ENCODE measurements around the gene GPR150.

The GPR150 gene

DNA sequence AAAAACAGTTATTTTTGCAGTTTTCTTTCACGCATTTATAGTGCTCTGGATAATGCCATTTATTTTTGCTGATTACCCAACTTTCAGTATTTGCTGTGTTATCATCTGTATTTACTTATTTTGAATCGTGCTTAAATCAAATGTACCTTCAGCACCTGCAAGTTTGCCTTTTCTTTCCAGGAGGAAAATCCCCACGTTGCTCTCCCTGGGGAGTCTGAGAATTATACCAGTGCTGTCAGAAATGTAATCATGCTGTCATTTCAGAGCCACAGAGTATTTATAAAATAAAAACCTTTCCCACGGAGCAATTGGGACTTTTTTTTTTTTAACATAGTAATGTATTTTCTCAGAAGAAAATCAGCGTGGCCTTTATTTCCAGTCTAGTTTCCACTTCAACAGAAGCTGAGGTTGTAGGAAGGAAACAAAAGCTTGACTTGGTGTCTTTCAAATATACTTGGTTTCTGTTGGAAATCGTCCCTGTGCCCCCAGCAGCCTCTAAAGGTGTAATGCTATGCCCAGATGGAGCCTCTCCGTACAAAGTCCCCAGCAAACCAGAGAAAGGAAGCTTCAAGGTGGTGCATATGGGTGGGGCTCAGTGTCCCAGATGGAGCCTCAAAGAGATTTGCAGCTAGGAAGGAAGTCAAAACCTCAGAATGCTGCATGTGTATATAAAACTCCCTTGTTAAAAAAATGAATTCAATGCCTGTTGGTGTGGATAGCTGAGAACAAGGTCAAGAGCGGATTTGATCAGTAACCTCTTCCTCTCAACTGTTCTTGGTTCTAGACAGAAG, 2.1 kb downstream of the GPR150 start:
- H3K27me3 ChIP-seq (ENCODE audit: control insufficient read depth, insufficient read depth, low read length, poor library complexity, severe bottlenecking), result peaks cover 68% of the 10 kb centered on the region
- no peak overlapping the region for H3K4me3 ChIP-seq (ENCODE audit: insufficient read depth, low read depth, low read length)
- WGBS, 2 experiments, result 67 to 78% methylated on average over 6 to 8 of the region's 8 CpGs
- H3K36me3 ChIP-seq (ENCODE audit: control insufficient read depth, insufficient read depth, low read length), result no peaks in the 10 kb centered on the region
- H3K4me1 ChIP-seq (ENCODE audit: control insufficient read depth, insufficient read depth, low read length), result no peaks in the 10 kb centered on the region
- H3K27ac ChIP-seq (ENCODE audit: insufficient read depth, low read depth, low read length, poor library complexity, severe bottlenecking), result no peak overlapping the region
- H3K9me3 ChIP-seq (ENCODE audit: control insufficient read depth, low read length), result no peaks in the 10 kb centered on the region

DNA sequence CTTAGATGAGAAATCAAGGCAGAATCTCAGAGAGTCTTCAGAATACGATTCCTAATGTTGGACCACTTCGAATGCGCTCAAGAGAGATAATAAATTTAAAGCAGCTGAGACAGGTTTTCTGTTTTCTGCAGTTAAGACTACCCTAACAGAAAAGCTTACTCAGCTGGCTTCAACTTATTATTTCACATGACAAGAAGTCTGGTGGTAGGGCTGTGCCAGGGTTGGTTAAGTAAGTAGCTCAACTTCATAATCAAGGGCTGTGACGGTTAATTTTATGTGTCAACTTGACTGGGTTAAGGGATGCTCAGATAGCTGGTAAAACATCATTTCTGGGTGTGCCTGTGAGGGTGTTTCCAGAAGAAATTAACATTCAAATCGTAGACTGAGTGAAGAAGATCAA, 3.8 kb downstream of the GPR150 start:
- Histone ChIP-seq H3K36me3 (ENCODE audit: control insufficient read depth, insufficient read depth, low read length) (no peaks in the 10 kb centered on the region), H3K27me3 (ENCODE audit: control insufficient read depth, insufficient read depth, low read length, poor library complexity, severe bottlenecking) (peaks cover 54% of the 10 kb centered on the region), H3K9me3 (ENCODE audit: control insufficient read depth, low read length) (no peaks in the 10 kb centered on the region), H3K4me3 (ENCODE audit: insufficient read depth, low read depth, low read length) (no peak overlapping the region), H3K27ac (ENCODE audit: insufficient read depth, low read depth, low read length, poor library complexity, severe bottlenecking) (no peak overlapping the region), H3K4me1 (ENCODE audit: control insufficient read depth, insufficient read depth, low read length) (no peaks in the 10 kb centered on the region)
- WGBS, 2 experiments, result 95 to 96% methylated on average over 5 of the region's 5 CpGs

DNA sequence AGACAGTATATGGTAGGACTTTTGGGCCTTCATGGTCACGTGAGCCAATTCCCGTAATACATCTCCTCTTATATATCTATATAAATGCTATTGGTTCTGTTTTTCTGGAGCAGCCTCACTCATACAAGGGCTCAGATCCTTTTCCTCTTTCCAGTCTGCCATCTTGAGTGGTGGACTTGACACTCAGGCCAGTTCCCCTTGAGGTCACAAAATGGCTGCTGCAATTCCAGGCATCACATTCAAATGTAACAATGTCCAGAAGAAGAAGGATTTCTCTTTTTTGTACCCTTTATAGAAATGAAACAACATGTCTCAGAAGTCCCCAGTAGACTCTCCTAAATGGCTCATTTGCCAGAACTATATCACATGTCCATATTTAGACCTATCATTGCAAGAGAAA, 4.5 kb downstream of the GPR150 start:
- H3K27ac ChIP-seq (ENCODE audit: insufficient read depth, low read depth, low read length, poor library complexity, severe bottlenecking), result no peak overlapping the region
- no peaks in the 10 kb centered on the region for H3K9me3 ChIP-seq (ENCODE audit: control insufficient read depth, low read length)
- H3K4me3 ChIP-seq (ENCODE audit: insufficient read depth, low read depth, low read length), result no peak overlapping the region
- 100% methylated on average over 1 to 2 of the region's 2 CpGs for WGBS, 2 experiments
- peaks cover 47% of the 10 kb centered on the region for H3K27me3 ChIP-seq (ENCODE audit: control insufficient read depth, insufficient read depth, low read length, poor library complexity, severe bottlenecking)
- H3K36me3 ChIP-seq (ENCODE audit: control insufficient read depth, insufficient read depth, low read length), result no peaks in the 10 kb centered on the region
- H3K4me1 ChIP-seq (ENCODE audit: control insufficient read depth, insufficient read depth, low read length), result no peaks in the 10 kb centered on the region

DNA sequence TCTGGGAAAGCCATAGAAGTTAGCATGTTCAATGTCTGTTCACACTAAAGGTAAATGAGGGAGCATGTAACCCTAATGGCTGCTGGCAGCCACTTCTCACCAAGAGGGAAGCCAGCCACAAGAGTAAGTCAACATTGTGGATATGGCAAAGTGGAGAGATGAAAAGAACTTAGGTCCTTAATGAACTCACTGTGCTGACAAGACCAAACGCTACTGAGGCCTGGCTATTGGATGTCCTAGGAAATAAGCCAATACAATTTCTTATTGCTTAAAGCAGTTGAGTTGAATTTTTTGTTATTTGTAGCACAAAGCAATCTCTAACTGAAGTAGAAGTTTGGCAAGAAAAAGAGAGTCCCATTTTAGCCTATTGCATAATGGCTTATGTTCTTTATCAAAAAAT, 6.8 kb downstream of the GPR150 start:
- WGBS, 2 experiments, result 94 to 95% methylated on average over 1 of the region's 1 CpG
- Histone ChIP-seq H3K36me3 (ENCODE audit: control insufficient read depth, insufficient read depth, low read length) (no peaks in the 10 kb centered on the region), H3K27ac (ENCODE audit: insufficient read depth, low read depth, low read length, poor library complexity, severe bottlenecking) (no peak overlapping the region), H3K9me3 (ENCODE audit: control insufficient read depth, low read length) (no peaks in the 10 kb centered on the region), H3K4me1 (ENCODE audit: control insufficient read depth, insufficient read depth, low read length) (no peaks in the 10 kb centered on the region), H3K4me3 (ENCODE audit: insufficient read depth, low read depth, low read length) (no peak overlapping the region), H3K27me3 (ENCODE audit: control insufficient read depth, insufficient read depth, low read length, poor library complexity, severe bottlenecking) (peaks cover 24% of the 10 kb centered on the region)

DNA sequence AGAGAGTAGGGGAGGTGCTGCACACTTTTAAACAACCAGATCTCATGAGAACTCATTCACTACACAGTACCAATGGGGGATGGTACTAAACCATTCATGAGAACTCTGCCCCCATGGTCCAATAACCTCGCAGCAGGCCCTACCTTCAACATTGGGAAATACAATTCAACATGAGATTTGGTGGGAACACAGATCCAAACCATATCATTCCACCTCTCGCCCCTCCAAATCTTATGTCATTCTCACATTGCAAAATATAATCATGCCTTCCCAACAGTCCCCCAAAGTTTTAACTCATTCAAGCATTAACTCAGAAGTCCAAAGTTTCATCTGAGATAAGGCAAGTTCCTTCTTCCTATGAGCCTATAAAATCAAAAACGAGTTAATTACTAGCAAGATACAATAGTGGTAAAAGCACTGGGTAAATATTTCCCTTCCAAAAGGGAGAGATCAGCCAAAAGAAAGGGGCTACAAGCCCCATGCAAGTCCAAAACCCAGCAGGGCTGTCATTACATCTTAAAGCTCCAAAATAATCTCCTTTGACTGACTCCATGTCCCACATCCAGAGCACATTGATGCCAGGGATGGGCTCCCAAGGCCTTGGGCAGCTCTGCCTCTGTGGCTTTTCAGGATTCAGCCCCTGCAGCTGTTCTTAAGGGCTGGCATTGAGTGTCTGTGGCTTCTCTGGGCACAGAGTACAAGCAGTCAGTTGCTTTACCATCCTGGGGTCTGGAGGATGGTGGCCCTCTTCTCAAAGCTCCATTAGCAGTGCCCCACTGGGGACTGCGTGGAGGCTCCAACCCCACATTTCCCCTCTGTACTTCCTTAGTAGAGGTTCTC, 8.3 kb downstream of the GPR150 start:
- H3K9me3 ChIP-seq (ENCODE audit: control insufficient read depth, low read length), result no peaks in the 10 kb centered on the region
- WGBS, 2 experiments, result 90% methylated on average over 3 to 4 of the region's 4 CpGs
- no peak overlapping the region for H3K27ac ChIP-seq (ENCODE audit: insufficient read depth, low read depth, low read length, poor library complexity, severe bottlenecking)
- H3K36me3 ChIP-seq (ENCODE audit: control insufficient read depth, insufficient read depth, low read length), result no peaks in the 10 kb centered on the region
- H3K4me3 ChIP-seq (ENCODE audit: insufficient read depth, low read depth, low read length), result no peak overlapping the region
- H3K4me1 ChIP-seq (ENCODE audit: control insufficient read depth, insufficient read depth, low read length), result no peaks in the 10 kb centered on the region
- H3K27me3 ChIP-seq (ENCODE audit: control insufficient read depth, insufficient read depth, low read length, poor library complexity, severe bottlenecking), result peaks cover 9% of the 10 kb centered on the region

DNA sequence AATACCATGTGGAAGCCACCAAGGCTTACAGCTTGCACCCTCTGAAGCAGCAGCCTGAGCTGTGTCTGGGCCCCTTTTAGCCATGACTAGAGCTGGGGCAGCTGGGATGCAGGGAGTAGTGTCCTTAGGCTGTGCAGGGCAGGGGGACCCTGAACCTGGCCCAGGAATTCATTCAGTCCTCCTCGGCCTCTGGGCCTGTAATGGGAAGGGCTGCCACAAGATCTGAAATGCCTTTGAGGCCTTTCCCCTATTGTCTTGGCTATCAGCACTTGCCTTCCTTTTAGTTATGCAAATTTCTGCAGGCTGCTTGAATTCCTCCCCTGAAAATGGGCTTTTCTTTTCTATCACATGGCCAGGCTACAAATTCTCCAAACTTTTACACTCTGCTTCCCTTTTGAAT, 9.0 kb downstream of the GPR150 start:
- no peak overlapping the region for H3K4me3 ChIP-seq (ENCODE audit: insufficient read depth, low read depth, low read length)
- WGBS, 2 experiments, result 85 to 86% methylated on average over 1 of the region's 1 CpG
- no peaks in the 10 kb centered on the region for H3K36me3 ChIP-seq (ENCODE audit: control insufficient read depth, insufficient read depth, low read length)
- no peak overlapping the region for H3K27ac ChIP-seq (ENCODE audit: insufficient read depth, low read depth, low read length, poor library complexity, severe bottlenecking)
- no peaks in the 10 kb centered on the region for H3K4me1 ChIP-seq (ENCODE audit: control insufficient read depth, insufficient read depth, low read length)
- no peaks in the 10 kb centered on the region for H3K9me3 ChIP-seq (ENCODE audit: control insufficient read depth, low read length)
- H3K27me3 ChIP-seq (ENCODE audit: control insufficient read depth, insufficient read depth, low read length, poor library complexity, severe bottlenecking), result peaks cover 3% of the 10 kb centered on the region

DNA sequence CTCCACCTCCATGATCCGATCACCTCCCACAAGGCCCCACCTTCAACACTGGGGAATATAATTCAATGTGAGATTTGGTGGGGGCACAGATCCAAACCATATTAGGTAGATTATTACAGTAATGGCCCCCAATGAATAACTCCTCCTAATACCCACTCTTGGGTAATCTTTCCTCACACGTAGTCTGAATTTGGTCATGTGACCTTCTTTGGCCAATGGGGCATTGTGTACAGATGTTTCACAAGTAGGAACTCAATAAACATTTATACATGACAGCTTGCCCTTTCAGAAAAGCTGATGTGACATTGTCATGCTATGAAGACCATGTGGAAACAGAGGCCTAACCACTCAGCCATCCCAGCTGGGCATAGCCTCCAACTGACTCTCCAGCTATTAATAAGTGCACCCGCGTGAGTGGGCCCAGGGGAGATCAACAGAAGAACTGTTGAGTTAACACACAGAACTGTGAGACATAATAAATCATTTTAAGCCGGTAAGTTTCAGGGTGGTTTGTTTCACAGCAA, 10.6 kb downstream of the GPR150 start:
- no peaks in the 10 kb centered on the region for H3K4me1 ChIP-seq (ENCODE audit: control insufficient read depth, insufficient read depth, low read length)
- no peaks in the 10 kb centered on the region for H3K27me3 ChIP-seq (ENCODE audit: control insufficient read depth, insufficient read depth, low read length, poor library complexity, severe bottlenecking)
- no peak overlapping the region for H3K4me3 ChIP-seq (ENCODE audit: insufficient read depth, low read depth, low read length)
- H3K36me3 ChIP-seq (ENCODE audit: control insufficient read depth, insufficient read depth, low read length), result no peaks in the 10 kb centered on the region
- 99 to 100% methylated on average over 4 to 5 of the region's 5 CpGs for WGBS, 2 experiments
- H3K27ac ChIP-seq (ENCODE audit: insufficient read depth, low read depth, low read length, poor library complexity, severe bottlenecking), result no peak overlapping the region
- H3K9me3 ChIP-seq (ENCODE audit: control insufficient read depth, low read length), result no peaks in the 10 kb centered on the region

DNA sequence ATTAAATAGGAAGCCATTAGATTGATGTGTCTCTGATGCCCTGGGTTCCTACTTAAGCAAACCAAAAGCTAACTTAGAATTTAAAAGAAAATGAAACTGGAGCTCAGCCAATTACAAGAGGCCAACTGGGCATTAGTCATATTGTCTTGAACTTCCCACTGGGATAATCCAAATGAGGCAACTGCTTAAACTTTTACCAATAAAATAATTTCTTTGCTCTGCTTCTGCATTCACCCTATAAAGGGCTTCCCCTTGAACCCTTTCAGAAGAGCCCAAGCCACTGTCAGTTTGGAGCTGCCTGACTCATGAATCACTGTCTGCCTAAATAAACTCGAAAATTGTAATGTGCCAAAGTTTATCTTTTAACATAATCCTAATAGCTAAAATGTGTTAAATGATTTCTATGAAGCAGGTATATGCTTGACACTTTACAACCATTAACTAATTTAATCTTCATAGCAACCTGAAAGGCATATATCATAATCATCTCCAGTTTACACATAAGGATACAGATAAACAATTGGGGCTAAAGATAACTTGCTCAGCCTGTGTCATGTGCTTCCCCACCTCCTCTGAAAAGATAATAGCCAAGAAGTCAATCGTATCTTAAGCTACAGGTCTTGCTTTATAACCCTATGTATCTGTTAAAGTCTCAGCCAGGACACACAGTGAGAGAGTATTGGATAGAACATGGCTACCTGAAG, 11.5 kb downstream of the GPR150 start:
- Histone ChIP-seq H3K27ac (ENCODE audit: insufficient read depth, low read depth, low read length, poor library complexity, severe bottlenecking) (no peak overlapping the region), H3K4me1 (ENCODE audit: control insufficient read depth, insufficient read depth, low read length) (no peaks in the 10 kb centered on the region), H3K27me3 (ENCODE audit: control insufficient read depth, insufficient read depth, low read length, poor library complexity, severe bottlenecking) (no peaks in the 10 kb centered on the region), H3K9me3 (ENCODE audit: control insufficient read depth, low read length) (no peaks in the 10 kb centered on the region), H3K4me3 (ENCODE audit: insufficient read depth, low read depth, low read length) (no peak overlapping the region), H3K36me3 (ENCODE audit: control insufficient read depth, insufficient read depth, low read length) (no peaks in the 10 kb centered on the region)
- WGBS, 2 experiments, result 88 to 90% methylated on average over 1 to 2 of the region's 2 CpGs

DNA sequence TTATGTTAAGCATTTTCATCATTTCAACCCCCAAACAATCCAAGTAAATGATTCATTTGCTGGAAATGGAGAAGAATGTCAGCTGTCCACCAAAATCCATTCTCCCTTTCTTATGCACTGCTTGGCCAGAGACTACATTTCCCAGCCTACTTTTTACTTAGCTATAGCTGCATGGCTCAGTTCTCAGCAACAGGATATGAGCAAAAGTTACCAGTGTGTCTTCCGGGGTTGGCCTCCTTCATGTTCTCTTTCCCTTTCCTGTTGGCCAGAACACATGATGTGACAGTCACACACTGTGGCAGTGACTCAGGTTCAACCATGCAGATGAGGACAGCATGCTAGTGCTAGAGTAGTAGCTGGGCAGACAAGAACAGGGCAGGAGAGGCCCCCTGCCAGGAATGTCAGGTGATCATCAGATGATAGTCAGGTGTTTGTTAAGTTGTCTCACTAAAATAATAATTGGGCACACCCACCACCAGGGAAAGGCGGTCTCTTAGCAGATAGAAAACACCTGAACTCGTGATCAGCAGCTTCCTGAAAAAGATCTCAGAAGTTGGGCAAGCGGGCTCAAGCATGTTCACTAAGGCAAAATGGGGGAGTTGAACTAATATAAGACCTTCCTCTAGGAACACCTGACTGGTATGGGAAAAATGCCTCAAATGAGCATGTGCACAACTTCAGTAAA, 12.2 kb downstream of the GPR150 start:
- 93 to 94% methylated on average over 4 of the region's 4 CpGs for WGBS, 2 experiments

More for the DNA sequence above, 12.2 kb downstream of the GPR150 start:
- Histone ChIP-seq H3K27ac (ENCODE audit: insufficient read depth, low read depth, low read length, poor library complexity, severe bottlenecking) (no peak overlapping the region), H3K4me1 (ENCODE audit: control insufficient read depth, insufficient read depth, low read length) (no peaks in the 10 kb centered on the region), H3K27me3 (ENCODE audit: control insufficient read depth, insufficient read depth, low read length, poor library complexity, severe bottlenecking) (no peaks in the 10 kb centered on the region), H3K4me3 (ENCODE audit: insufficient read depth, low read depth, low read length) (no peak overlapping the region), H3K9me3 (ENCODE audit: control insufficient read depth, low read length) (no peaks in the 10 kb centered on the region), H3K36me3 (ENCODE audit: control insufficient read depth, insufficient read depth, low read length) (no peaks in the 10 kb centered on the region)
